HG02981 (cell line): ENCODE measurements around the gene ADAMTS9.

Experiments
- ATAC-seq: cut with Tn5 transposase; IDR thresholded peaks from one replicate; pipeline ENCODE4 v1.9.1; 2021; ENCODE audit warnings: mild to moderate bottlenecking, moderate library complexity; ENCODE audit not compliant: unreplicated experiment

Gene ADAMTS9

GRCh38 chr3:64625381-64625780 is 62.4 kb downstream of the ADAMTS9 start:
- no peak for ATAC-seq

- no peak for ATAC-seq
Observed at GRCh38 chr3:64623125-64623524, 64.7 kb downstream of the ADAMTS9 start.

- no peak for ATAC-seq
Observed at GRCh38 chr3:64621726-64622395, 65.9 kb downstream of the ADAMTS9 start.

- ATAC-seq: no peak
Observed at GRCh38 chr3:64621275-64621674, 66.5 kb downstream of the ADAMTS9 start.

GRCh38 chr3:64620020-64620419 is 67.8 kb downstream of the ADAMTS9 start:
- ATAC-seq: no peak

- no peak for ATAC-seq
Observed at GRCh38 chr3:64619216-64619615, 68.6 kb downstream of the ADAMTS9 start.

GRCh38 chr3:64617610-64618009 is 70.2 kb downstream of the ADAMTS9 start:
- no peak for ATAC-seq

- no peak for ATAC-seq
Observed at GRCh38 chr3:64616953-64617352, 70.8 kb downstream of the ADAMTS9 start.

- ATAC-seq: no peak
Observed at GRCh38 chr3:64612916-64613526, 74.8 kb downstream of the ADAMTS9 start.

GRCh38 chr3:64612082-64612860 is 75.5 kb downstream of the ADAMTS9 start:
- no peak for ATAC-seq

- no peak for ATAC-seq
Observed at GRCh38 chr3:64608741-64609140, 79.1 kb downstream of the ADAMTS9 start.

- ATAC-seq: no peak
Observed at GRCh38 chr3:64607032-64607551, 80.7 kb downstream of the ADAMTS9 start.

- ATAC-seq: no peak
Observed at GRCh38 chr3:64604313-64604712, 83.5 kb downstream of the ADAMTS9 start.

- no peak for ATAC-seq
Observed at GRCh38 chr3:64601824-64602223, 86.0 kb downstream of the ADAMTS9 start.

- ATAC-seq: no peak
Observed at GRCh38 chr3:64600246-64600950, 87.4 kb downstream of the ADAMTS9 start.

GRCh38 chr3:64599651-64600050 is 88.1 kb downstream of the ADAMTS9 start:
- ATAC-seq: no peak

GRCh38 chr3:64595253-64595694 is 92.5 kb downstream of the ADAMTS9 start:
- no peak for ATAC-seq

- no peak for ATAC-seq
Observed at GRCh38 chr3:64594134-64594533, 93.7 kb downstream of the ADAMTS9 start.

- ATAC-seq: no peak
Observed at GRCh38 chr3:64593350-64593749, 94.5 kb downstream of the ADAMTS9 start.

GRCh38 chr3:64591615-64592014 is 96.2 kb downstream of the ADAMTS9 start:
- no peak for ATAC-seq

- ATAC-seq: no peak
Observed at GRCh38 chr3:64588380-64588779, 99.4 kb downstream of the ADAMTS9 start.
